Endothelial cell (in vitro differentiated cells): Measurements from ENCODE around the gene MAPKBP1. TPM values are rescaled to one million over a fixed set of nuclear protein-coding genes. Genes with fewer than 3 reads are reported as not detected.
A peak's percentile ranks its signal among the peaks of the same experiment; 100 is the strongest.

Experiments
- DNase-seq: peaks from one replicate; pipeline ENCODE4 v3.0.0; 2021; ENCODE audit warnings: low spot score
- H3K27ac Mint-ChIP-seq: one replicate; pipeline ENCODE4 v1.8.0; 2021; ENCODE audit warnings: mixed read lengths, inconsistent platforms; ENCODE audit not compliant: unreplicated experiment
- H3K27me3 Mint-ChIP-seq: one replicate; pipeline ENCODE4 v1.8.0; 2021; ENCODE audit warnings: mild to moderate bottlenecking, moderate library complexity, mixed read lengths, inconsistent platforms; ENCODE audit not compliant: unreplicated experiment
- H3K36me3 Mint-ChIP-seq: one replicate; pipeline ENCODE4 v1.8.0; 2021; ENCODE audit warnings: mild to moderate bottlenecking, low read depth, mixed read lengths, inconsistent platforms; ENCODE audit not compliant: unreplicated experiment
- H3K4me1 Mint-ChIP-seq: one replicate; pipeline ENCODE4 v1.8.0; 2021; ENCODE audit warnings: mild to moderate bottlenecking, mixed read lengths, inconsistent platforms; ENCODE audit not compliant: unreplicated experiment
- H3K4me3 Mint-ChIP-seq: one replicate; pipeline ENCODE4 v1.8.0; 2021; ENCODE audit warnings: mild to moderate bottlenecking, mixed read lengths, inconsistent platforms; ENCODE audit not compliant: unreplicated experiment
- H3K9me3 Mint-ChIP-seq: one replicate; pipeline ENCODE4 v1.8.0; 2021; ENCODE audit warnings: mixed read lengths, inconsistent platforms; ENCODE audit not compliant: unreplicated experiment
- total RNA-seq: library from RNA; stranded (reverse); fragmentation: NEBNext Ultra II Directional; extraction: Animal tissue kit (Norgen Biotek cat#: 25700); gene quantifications from one replicate; pipeline ENCODE4 v1.2.1, GENCODE V29; 2021; ENCODE audit not compliant: unreplicated experiment
- TF ChIP-seq, protein P1 (sequence below): fragments of 200-600 bp; sonication (generic); IDR thresholded peaks from one replicate; pipeline ENCODE4 v1.5.0; 2021; ENCODE audit warnings: antibody characterized with exemption; ENCODE audit not compliant: unreplicated experiment

The MAPKBP1 gene
- total RNA-seq, 1 donor from 2014 or later = 36.2 TPM

DNA sequence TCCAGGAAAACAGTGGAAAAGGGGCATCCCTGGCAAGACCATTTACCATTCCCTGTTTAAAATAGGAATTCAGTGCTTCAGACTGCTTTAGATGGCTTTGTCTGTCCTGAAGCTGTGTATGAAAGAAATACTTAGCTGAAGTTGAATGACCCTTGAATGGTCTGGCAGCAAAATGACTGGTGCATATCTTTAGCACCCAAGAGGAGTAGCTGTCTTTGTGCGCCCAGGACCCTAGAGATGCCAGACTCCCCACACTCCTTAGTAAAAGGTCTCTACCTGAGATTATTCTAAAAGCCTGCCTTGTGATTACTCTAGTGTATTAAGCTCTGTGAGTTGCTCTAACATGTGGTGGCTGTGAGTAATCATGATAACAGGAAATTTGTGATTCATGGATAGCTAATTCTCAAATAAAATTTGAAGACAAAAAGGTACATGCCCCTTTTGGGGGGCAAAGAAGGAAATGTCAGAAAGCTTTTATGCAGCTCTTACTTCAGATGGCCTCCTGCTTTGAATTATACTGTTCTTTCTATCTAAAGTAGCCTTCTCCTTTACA lies 3.2 kb downstream of the MAPKBP1 start:
- Mint-ChIP-seq H3K27ac (no peak overlapping the region), H3K4me3 (no peak overlapping the region), H3K27me3 (peaks cover 1% of the 10 kb centered on the region), H3K4me1 (peaks cover 72% of the 10 kb centered on the region), H3K36me3 (peaks cover 4% of the 10 kb centered on the region), H3K9me3 (no peaks in the 10 kb centered on the region)
- DNase-seq = no peak
- TF ChIP-seq, protein P1, sequence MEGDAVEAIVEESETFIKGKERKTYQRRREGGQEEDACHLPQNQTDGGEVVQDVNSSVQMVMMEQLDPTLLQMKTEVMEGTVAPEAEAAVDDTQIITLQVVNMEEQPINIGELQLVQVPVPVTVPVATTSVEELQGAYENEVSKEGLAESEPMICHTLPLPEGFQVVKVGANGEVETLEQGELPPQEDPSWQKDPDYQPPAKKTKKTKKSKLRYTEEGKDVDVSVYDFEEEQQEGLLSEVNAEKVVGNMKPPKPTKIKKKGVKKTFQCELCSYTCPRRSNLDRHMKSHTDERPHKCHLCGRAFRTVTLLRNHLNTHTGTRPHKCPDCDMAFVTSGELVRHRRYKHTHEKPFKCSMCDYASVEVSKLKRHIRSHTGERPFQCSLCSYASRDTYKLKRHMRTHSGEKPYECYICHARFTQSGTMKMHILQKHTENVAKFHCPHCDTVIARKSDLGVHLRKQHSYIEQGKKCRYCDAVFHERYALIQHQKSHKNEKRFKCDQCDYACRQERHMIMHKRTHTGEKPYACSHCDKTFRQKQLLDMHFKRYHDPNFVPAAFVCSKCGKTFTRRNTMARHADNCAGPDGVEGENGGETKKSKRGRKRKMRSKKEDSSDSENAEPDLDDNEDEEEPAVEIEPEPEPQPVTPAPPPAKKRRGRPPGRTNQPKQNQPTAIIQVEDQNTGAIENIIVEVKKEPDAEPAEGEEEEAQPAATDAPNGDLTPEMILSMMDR = no peak

DNA sequence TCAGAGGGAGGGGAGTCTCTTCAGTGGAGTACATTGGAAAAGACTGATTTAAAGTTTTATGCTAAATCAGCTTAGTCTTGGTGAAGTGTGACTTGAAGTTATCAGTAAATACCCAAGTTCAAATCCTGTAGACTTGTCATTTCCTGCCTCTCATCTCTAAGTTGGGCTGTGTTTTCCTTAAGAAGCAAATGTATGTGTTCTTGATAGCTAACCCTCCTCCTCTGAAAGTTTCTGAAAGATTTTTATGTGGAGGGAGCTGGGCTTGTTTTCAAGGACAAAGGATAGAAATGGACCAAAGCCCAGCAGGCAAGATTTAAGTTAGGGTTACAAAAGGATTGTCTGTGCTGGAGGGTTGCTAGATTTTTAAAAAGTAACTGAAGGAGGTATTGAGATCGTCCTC lies 4.2 kb downstream of the MAPKBP1 start:
- Mint-ChIP-seq H3K4me3 (no peak overlapping the region), H3K27me3 (peaks cover 1% of the 10 kb centered on the region), H3K27ac (peak overlapping the region; percentile 22), H3K36me3 (peaks cover 4% of the 10 kb centered on the region), H3K9me3 (no peaks in the 10 kb centered on the region), H3K4me1 (peaks cover 74% of the 10 kb centered on the region)
- TF ChIP-seq, protein P1 = no peak
- no peak for DNase-seq

DNA sequence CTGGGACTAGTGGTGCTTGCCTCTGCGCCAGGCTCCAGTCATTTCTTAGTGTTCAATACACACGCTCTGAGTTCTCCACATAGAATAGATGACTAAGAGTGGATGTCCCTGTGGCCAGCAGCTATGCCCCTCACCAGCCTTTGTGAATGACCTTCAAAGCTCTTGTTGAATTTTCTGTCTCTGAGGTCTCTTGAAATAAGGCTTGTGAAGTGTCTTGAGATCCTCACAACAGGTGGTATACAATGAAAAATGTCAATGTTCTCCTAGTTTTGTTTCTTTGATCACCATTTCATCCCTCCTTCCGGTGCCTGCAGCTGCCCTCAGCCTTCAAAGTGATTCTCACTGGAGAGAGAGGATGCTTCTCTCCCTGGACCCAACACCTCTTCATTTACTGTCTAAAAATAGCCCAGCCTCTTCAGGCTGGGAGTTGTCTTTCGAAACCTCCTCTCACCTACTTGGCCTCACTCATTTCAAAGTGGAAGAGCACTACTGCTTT lies 5.4 kb downstream of the MAPKBP1 start:
- Mint-ChIP-seq H3K4me3 (no peak overlapping the region), H3K9me3 (no peaks in the 10 kb centered on the region), H3K27me3 (peaks cover 1% of the 10 kb centered on the region), H3K27ac (peak overlapping the region; percentile 65), H3K4me1 (peaks cover 68% of the 10 kb centered on the region), H3K36me3 (peaks cover 4% of the 10 kb centered on the region)
- TF ChIP-seq, protein P1 = no peak
- no peak for DNase-seq

DNA sequence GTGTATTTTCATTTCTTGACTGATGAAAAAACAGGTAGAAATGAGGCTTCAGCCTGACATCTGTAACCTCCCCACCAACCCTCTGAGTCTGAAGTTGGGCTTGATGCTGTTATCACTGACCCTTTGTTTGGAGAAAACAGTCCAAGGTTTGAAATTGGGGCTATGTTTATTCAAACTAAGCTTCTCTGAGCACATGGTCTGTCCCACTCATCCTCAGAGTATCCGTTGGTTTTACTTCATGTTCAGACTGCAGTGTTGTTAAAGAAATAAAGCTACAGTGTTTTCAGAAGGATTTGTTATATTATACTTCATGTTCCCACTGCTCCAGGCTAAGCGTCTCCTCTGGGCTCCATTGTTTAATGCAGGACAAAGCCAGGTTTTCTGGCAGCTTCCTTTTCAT lies 6.0 kb downstream of the MAPKBP1 start:
- no peaks in the 10 kb centered on the region for H3K9me3 Mint-ChIP-seq
- peaks cover 1% of the 10 kb centered on the region for H3K27me3 Mint-ChIP-seq
- TF ChIP-seq, protein P1 = no peak
- DNase-seq = no peak
- H3K4me1 Mint-ChIP-seq = peaks cover 62% of the 10 kb centered on the region
- H3K36me3 Mint-ChIP-seq = peaks cover 4% of the 10 kb centered on the region
- H3K27ac Mint-ChIP-seq = peak overlapping the region; percentile 65
- no peak overlapping the region for H3K4me3 Mint-ChIP-seq

DNA sequence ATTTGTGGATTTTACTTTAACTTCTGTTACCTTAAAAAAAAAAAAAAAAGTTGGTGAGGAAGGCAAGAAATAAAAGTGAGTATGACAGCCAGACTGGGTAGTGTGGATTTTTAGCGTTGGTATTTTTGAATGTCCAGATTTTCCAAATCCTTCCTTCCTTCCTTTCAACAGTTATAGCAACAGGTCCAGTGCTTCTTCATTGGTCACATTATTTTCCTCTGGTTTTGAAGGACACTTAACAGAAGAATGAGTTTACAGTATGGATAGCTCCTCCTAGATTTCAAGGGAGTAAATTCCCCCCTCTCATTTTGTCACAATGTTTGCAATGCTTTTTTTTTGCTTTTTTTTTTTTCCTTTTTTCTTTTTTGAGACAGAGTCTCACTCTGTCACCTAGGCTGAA lies 6.4 kb downstream of the MAPKBP1 start:
- H3K4me3 Mint-ChIP-seq = no peak overlapping the region

More for the DNA sequence above, 6.4 kb downstream of the MAPKBP1 start:
- DNase-seq = no peak
- TF ChIP-seq, protein P1 = no peak
- Mint-ChIP-seq H3K36me3 (peaks cover 4% of the 10 kb centered on the region), H3K9me3 (no peaks in the 10 kb centered on the region), H3K27me3 (peaks cover 1% of the 10 kb centered on the region), H3K27ac (peak overlapping the region; percentile 65), H3K4me1 (peaks cover 60% of the 10 kb centered on the region)
